Stimulated activated CD8-positive, alpha-beta memory T cell treated with anti-CD3 and anti-CD28 coated beads, Interleukin-4, amount 100 ng/mL, for 4 hours (primary cell): Measurements from ENCODE around the gene LANCL3.

Source experiments
- DNase-seq, 2 donors: peaks; one replicate each; pipeline ENCODE4 v3.0.0-alpha.2; 2020; ENCODE audit warnings: low read depth in 2 of 2, low spot score in 1 of 2

The LANCL3 gene

GRCh38 chrX:37679230-37679629 is 107.8 kb downstream of the LANCL3 start:
- DNase-seq = no peak

GRCh38 chrX:37679888-37680287 is 108.4 kb downstream of the LANCL3 start:
- DNase-seq = no peak

- DNase-seq = no peak
Measured at GRCh38 chrX:37684426-37684825, 113.0 kb downstream of the LANCL3 start.

GRCh38 chrX:37684973-37685372 is 113.5 kb downstream of the LANCL3 start:
- no peak for DNase-seq

- no peak for DNase-seq
Measured at GRCh38 chrX:37685381-37686359, 114.2 kb downstream of the LANCL3 start, which contains the start of gene XK. Gene XK, plus strand, starts transcription at chrX:37685791. Its CDS starts 171 bp downstream, at chrX:37685962.

GRCh38 chrX:37686369-37686995 is 115.0 kb downstream of the LANCL3 start:
- no peak for DNase-seq

GRCh38 chrX:37686996-37687395 is 115.5 kb downstream of the LANCL3 start:
- no peak for DNase-seq

- DNase-seq = no peak
Measured at GRCh38 chrX:37690119-37690518, 118.7 kb downstream of the LANCL3 start.

- DNase-seq = no peak
Measured at GRCh38 chrX:37692918-37693317, 121.5 kb downstream of the LANCL3 start.

- DNase-seq = no peak
Measured at GRCh38 chrX:37697169-37697760, 125.8 kb downstream of the LANCL3 start.

- no peak for DNase-seq
Measured at GRCh38 chrX:37701588-37701987, 130.1 kb downstream of the LANCL3 start.

- DNase-seq = no peak
Measured at GRCh38 chrX:37711991-37712390, 140.5 kb downstream of the LANCL3 start.

- no peak for DNase-seq
Measured at GRCh38 chrX:37712458-37712857, 141.0 kb downstream of the LANCL3 start.

GRCh38 chrX:37714479-37714878 is 143.0 kb downstream of the LANCL3 start:
- no peak for DNase-seq

GRCh38 chrX:37716602-37717001 is 145.1 kb downstream of the LANCL3 start:
- no peak for DNase-seq

GRCh38 chrX:37717708-37718107 is 146.2 kb downstream of the LANCL3 start:
- no peak for DNase-seq

- no peak for DNase-seq
Measured at GRCh38 chrX:37722595-37722994, 151.1 kb downstream of the LANCL3 start.

- DNase-seq = no peak
Measured at GRCh38 chrX:37726346-37726745, 154.9 kb downstream of the LANCL3 start.
